ENCODE data around the gene ST6GALNAC3. TPM values are rescaled to one million over a fixed set of nuclear protein-coding genes. Genes with fewer than 3 reads are reported as not detected.

The ST6GALNAC3 gene
- total RNA-seq, 4 donors from 2014 or later = 9.7 to 34.0 (median 14.1) TPM

DNA sequence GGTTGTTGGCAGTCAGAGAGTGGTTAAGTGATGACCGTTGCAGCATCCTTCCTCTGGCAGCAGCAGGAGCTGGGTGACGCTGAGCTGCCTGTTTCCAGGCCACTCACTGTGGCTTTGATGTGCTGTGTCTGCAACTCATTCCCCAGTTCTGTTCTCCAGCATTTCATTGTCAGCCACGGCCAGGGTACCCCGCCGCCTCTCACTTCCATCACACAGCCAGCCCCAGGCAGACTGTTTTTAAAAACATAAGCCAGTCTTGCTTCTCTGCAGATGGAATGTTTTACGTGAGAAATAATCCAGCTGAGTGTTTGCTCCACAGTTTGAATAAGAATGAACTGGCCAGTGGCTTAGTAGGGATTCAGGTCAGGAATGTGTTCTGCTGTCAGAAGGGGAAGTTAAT lies 21.5 kb upstream of the ST6GALNAC3 start:
- TF ChIP-seq, protein P1, sequence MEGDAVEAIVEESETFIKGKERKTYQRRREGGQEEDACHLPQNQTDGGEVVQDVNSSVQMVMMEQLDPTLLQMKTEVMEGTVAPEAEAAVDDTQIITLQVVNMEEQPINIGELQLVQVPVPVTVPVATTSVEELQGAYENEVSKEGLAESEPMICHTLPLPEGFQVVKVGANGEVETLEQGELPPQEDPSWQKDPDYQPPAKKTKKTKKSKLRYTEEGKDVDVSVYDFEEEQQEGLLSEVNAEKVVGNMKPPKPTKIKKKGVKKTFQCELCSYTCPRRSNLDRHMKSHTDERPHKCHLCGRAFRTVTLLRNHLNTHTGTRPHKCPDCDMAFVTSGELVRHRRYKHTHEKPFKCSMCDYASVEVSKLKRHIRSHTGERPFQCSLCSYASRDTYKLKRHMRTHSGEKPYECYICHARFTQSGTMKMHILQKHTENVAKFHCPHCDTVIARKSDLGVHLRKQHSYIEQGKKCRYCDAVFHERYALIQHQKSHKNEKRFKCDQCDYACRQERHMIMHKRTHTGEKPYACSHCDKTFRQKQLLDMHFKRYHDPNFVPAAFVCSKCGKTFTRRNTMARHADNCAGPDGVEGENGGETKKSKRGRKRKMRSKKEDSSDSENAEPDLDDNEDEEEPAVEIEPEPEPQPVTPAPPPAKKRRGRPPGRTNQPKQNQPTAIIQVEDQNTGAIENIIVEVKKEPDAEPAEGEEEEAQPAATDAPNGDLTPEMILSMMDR (IDR thresholded peaks at IDR 0.05) = no peak
- ATAC-seq (ENCODE audit: low FRiP score) (no peak), DNase-seq (ENCODE audit: low spot score) (no peak)

DNA sequence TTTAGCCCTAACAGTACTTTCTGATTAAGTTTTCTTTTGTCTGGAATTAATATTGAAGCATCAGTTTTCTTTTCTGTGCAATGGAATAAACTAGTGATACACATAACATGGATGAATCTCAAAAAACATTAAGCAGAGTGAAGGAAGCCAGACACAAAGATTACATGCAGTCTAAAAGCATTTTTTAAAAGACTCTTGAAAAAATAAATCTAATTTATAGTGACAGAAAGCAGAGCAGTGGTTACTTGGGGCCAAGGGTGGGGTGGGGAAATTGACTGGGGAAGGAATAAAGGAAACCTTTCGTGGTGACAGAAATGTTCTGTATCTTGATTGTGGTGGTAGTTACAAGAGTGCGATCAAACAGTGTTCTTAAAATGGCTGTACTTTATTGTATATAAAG lies 20.2 kb upstream of the ST6GALNAC3 start:
- DNase-seq (ENCODE audit: low spot score) (no peak), ATAC-seq (ENCODE audit: low FRiP score) (no peak)
- TF ChIP-seq, protein P1 (IDR thresholded peaks at IDR 0.05) = no peak

DNA sequence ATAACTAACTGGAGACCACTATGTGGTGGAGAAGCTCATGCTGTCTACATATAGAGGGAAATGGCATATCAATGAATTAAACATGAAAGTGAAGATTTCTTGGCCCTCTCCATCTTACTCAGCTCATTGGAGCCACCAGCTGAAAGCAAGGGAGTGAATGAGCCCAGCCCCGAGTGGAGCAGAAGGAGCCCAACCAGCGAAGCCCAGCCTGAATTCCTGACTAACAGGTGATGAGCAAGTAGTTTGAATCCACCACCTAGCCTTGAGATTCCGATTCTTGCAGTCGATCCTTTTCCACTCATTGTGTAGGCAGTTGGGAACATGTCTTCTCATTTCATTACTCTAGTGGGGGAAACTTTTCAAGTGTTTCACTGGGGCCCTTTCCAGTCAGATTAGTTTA lies 18.6 kb upstream of the ST6GALNAC3 start:
- ATAC-seq (ENCODE audit: low FRiP score) = no peak
- no peak for DNase-seq (ENCODE audit: low spot score)
- TF ChIP-seq, protein P1 (IDR thresholded peaks at IDR 0.05) = no peak

DNA sequence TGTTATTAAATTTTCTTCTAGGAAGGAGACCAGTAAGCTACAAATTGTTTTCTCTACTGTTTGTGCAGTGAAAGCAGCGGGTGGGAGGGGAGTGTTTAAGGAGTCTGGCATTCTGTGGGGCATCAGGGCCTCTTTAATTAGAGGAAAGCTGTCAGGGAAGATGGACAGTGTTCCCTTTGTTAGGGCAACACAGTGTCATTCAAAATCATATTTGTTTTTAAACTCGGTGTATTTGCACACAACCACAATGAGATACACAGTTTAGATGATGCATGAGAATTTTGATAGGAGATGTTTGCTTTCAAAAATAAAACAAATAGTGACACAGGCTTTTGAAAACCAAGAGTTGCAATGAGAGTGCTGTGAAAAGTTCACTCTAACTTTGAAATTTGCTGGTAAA lies 15.1 kb upstream of the ST6GALNAC3 start:
- TF ChIP-seq, protein P1 (IDR thresholded peaks at IDR 0.05) = no peak
- ATAC-seq (ENCODE audit: low FRiP score) (no peak), DNase-seq (ENCODE audit: low spot score) (no peak)

DNA sequence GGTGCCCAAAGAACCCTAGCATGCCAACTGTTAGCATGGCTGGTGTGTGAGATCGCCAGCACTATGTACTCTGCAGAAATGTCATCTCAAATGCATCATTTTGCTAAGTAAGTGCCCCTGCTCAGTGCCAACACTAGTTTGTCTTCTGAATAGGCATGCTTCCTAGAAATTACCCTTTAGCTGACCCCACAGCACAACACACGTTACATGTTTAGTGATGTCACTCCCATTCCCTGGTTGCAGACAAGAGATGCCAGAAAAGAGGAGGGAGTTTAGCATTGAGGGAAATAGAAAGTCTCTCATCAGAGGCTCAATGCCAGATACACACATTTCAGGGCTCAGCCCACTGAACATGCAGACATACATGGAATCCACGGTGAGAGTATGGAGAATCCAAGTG lies 9.3 kb upstream of the ST6GALNAC3 start:
- no peak for DNase-seq (ENCODE audit: low spot score)
- no peak for ATAC-seq (ENCODE audit: low FRiP score)
- TF ChIP-seq, protein P1 (IDR thresholded peaks at IDR 0.05) = no peak

DNA sequence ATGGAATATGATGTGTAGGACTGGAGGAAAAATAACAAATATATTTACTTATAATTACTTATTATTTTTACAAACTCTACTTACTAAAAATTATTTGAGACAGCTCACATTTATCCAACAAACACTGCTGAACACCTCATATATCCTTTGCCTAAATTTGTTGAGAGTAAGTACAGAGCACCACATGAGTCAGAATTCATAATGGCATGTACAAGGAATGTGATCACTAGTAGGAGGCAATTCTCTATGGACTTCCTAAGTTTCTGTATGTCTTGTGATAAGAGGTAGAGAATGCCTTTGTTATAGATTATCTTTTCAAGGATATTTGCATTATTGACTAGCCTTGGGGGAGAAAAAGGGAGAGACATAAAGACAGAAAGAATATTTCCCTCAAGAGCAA lies 8.2 kb upstream of the ST6GALNAC3 start:
- no peak for ATAC-seq (ENCODE audit: low FRiP score)
- no peak for DNase-seq (ENCODE audit: low spot score)
- TF ChIP-seq, protein P1 (IDR thresholded peaks at IDR 0.05) = no peak

DNA sequence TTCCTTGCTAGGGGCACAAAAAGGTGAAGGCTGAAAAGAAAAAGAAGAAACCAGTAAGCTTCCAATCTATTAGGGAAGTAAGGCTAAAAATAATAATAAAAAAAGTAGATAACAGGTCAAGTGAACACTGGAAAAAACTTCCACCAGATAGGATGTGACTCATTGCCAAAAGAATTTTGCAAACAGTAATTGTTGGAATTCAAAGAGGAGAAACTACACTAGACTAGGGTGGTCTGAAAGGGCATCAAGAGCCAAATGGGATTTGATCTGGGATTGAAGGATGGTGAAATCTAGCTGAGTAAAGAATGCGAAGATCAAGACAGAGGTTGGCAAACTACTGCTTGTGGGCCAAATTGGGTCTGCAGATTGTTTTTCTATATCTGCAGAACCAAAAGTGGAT lies 6.0 kb upstream of the ST6GALNAC3 start:
- DNase-seq (ENCODE audit: low spot score) (no peak), ATAC-seq (ENCODE audit: low FRiP score) (peak; percentile 52)
- TF ChIP-seq, protein P1 (IDR thresholded peaks at IDR 0.05) = no peak

All from omental fat pad (tissue), 4 donors.